Measurements from ENCODE around the gene COL6A1.

COL6A1 gene

DNA sequence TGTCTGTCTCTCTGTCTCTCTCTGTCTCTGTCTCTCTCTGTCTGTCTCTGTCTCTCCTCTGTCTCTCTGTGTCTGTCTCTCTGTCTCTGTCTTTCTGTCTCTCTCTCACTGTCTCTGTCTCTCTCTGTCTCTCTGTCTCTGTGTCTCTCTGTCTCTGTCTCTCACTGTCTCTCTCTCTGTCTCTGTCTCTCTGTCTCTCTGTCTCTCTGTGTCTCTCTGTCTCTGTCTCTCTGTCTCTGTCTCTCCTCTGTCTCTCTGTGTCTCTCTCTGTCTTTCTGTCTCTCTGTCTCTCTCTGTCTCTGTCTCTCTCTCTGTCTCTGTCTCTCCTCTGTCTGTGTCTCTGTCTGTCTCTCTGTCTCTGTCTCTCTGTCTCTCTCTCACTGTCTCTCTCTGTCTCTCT is 873 bp upstream of the COL6A1 start:
- TF ChIP-seq, protein P1, sequence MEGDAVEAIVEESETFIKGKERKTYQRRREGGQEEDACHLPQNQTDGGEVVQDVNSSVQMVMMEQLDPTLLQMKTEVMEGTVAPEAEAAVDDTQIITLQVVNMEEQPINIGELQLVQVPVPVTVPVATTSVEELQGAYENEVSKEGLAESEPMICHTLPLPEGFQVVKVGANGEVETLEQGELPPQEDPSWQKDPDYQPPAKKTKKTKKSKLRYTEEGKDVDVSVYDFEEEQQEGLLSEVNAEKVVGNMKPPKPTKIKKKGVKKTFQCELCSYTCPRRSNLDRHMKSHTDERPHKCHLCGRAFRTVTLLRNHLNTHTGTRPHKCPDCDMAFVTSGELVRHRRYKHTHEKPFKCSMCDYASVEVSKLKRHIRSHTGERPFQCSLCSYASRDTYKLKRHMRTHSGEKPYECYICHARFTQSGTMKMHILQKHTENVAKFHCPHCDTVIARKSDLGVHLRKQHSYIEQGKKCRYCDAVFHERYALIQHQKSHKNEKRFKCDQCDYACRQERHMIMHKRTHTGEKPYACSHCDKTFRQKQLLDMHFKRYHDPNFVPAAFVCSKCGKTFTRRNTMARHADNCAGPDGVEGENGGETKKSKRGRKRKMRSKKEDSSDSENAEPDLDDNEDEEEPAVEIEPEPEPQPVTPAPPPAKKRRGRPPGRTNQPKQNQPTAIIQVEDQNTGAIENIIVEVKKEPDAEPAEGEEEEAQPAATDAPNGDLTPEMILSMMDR (IDR thresholded peaks at IDR 0.05; ENCODE audit: insufficient read depth, missing control alignments) = no peak
- DNase-seq (ENCODE audit: insufficient read length, low spot score) = no peak
- FAIRE-seq = no peak

DNA sequence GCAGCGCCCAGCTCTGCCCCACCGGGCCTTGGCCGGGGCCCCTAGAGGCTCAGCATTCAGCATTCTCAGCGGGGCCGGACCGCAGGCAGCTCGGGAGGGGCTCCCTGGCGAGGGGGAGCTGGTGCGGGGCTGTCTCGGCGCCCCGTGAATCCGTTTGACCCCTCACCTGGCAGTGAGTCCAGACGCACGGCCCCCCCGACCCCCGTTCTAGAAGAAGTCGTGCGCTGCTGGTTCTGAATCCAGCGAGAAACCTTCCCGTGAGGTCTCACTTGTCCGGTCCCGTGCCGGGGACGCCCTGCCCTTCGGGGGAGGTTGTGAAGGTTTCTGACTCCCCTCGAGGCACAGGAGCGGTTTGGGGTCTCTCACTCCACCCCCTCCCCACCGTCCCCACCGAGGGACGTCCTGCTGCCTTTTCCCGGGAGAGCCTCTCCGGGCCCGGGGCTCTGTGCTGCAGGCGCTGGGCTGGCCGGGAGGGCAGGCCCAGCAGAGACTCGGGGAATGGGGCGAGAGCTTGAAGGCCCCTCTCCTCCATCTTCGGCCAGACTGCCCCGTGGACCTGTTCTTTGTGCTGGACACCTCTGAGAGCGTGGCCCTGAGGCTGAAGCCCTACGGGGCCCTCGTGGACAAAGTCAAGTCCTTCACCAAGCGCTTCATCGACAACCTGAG is 655 bp downstream of the COL6A1 start:
- TF ChIP-seq, protein P1 (IDR thresholded peaks at IDR 0.05; ENCODE audit: insufficient read depth, missing control alignments) = no peak
- peak; percentile 33 for DNase-seq (ENCODE audit: insufficient read length, low spot score)

DNA sequence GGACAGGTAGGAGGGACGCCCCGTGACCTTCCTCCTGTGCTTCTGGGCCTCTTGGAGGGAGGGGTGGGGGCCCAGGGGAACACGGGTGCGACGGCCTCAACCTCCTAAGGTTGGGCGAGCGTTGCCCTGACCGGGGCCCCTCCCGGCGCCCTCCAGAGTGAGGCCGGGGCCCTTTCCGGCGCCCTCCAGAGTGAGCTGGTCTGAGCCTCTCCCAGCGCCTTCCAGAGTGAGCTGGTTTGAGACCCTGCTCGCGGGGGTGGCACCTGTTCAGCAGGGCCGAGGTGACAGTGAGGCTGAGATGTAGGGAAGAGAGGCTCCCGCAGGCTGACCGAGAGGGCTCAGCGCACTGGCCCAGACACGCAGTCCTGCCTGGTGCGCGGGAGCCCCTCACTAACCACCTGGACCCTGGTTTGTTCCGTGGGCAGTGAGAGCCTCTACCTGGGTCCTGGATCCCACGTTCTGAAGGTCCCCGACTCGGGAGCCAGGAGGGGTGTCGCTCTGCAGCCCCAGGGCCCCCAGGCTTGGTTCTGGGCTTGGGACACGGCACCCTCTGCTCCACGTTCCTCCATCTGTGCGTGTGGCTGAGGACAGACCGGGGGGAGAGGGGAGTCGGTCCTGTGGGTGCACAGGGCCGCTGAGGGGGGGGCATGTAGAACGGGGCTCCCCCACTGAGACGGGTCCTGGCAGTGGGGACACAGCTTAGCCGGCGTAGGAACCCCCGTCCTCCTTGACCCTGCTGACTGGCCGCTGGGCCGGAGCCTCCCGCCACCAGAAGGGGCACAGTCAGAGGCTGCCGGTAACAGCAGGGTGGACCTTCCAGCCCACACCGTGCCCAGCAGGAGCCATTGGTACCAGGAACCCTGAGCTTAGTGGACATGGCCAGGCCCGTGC is 1.4 kb downstream of the COL6A1 start:
- DNase-seq (ENCODE audit: insufficient read length, low spot score) = peak; percentile 17
- TF ChIP-seq, protein P1 (IDR thresholded peaks at IDR 0.05; ENCODE audit: insufficient read depth, missing control alignments) = no peak
- FAIRE-seq = no peak

More for the DNA sequence above, 655 bp downstream of the COL6A1 start:
- FAIRE-seq = no peak

DNA sequence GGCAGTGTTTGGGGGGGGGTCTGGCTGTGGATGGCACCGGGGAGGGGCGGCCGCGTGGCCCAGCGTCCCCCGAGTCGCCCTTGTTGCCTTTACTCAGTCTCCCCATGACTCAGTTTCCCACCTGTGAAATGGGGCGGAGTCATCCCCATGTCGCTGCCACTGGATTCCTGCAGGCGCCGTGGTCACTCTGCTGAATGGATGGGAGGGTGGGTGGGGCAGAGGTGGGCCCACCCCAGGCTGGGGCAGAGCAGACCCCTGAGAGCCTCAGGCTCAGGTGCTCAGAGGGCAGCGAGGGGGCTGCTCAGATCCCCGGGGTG is 2.0 kb downstream of the COL6A1 start:
- FAIRE-seq (no peak), DNase-seq (ENCODE audit: insufficient read length, low spot score) (no peak)
- TF ChIP-seq, protein P1 (IDR thresholded peaks at IDR 0.05; ENCODE audit: insufficient read depth, missing control alignments) = no peak

DNA sequence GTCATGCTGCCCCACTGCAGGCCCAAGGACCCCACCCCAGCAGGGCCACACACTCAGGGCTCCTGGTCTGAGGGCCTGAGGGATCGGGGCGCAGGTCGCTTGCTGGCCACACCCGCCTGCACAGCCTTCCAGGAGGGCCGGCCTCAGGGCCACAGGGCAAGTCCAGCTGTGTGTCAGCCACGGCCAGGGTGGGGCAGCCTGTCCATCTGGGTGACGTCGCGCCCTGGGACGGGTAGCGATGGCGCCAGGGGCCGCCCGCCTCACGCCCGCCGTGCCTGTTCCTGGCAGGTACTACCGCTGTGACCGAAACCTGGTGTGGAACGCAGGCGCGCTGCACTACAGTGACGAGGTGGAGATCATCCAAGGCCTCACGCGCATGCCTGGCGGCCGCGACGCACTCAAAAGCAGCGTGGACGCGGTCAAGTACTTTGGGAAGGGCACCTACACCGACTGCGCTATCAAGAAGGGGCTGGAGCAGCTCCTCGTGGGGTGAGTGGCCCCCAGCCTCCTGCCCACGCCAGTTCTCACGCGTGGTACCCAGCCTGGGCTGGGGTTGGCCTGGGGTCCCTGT is 2.5 kb downstream of the COL6A1 start:
- TF ChIP-seq, protein P1 (IDR thresholded peaks at IDR 0.05; ENCODE audit: insufficient read depth, missing control alignments) = no peak
- FAIRE-seq = no peak
- DNase-seq (ENCODE audit: insufficient read length, low spot score) = no peak

DNA sequence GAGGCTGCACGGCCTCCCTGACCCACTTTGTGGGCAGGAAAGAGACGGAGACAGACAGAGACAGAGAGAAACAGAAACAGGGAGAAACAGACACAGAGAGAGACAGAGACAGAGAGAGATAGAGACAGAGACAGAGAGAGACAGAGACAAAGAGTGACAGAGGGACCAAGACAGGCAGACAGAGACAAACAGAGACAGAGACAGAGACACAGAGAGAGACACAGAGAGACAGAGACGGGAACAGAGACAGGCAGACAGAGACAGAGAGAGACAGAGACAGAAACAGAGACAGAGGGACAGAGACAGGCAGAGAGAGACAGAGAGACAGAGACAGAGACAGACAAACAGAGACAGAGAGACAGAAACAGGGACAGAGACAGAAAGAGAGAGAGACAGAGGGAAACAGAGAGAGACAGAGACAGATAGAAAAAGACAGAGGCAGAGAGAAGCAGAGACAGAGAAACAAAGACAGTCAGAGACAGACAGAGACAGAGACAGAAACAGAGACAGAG is 3.1 kb downstream of the COL6A1 start:
- TF ChIP-seq, protein P1 (IDR thresholded peaks at IDR 0.05; ENCODE audit: insufficient read depth, missing control alignments) = no peak
- FAIRE-seq = no peak
- no peak for DNase-seq (ENCODE audit: insufficient read length, low spot score)
